ENCODE measurements around the gene SMTNL1.

Gene SMTNL1

DNA sequence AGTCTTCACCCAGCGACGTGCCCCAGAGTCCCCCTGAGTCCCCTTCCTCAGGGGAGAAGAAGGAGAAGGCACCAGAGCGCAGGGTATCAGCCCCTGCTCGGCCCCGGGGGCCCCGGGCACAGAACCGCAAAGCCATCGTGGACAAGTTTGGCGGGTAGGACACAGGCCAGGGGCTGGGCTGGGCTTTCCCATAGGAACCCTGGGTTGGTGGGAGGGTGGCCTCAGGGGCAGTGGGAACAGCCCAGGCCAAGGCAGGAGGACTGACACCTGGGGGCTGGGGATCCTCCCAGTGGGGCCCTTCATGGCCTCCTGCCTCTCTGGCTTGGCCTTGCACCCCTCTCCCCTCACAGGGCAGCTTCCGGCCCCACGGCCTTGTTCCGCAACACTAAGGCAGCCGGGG, 8.5 kb downstream of the SMTNL1 start:
- no peak overlapping the region for H3K4me3 ChIP-seq (replicated peaks; ENCODE audit: low read depth, low read length)
- DNase-seq (ENCODE audit: low read depth): no peak
- TF ChIP-seq, protein P1, sequence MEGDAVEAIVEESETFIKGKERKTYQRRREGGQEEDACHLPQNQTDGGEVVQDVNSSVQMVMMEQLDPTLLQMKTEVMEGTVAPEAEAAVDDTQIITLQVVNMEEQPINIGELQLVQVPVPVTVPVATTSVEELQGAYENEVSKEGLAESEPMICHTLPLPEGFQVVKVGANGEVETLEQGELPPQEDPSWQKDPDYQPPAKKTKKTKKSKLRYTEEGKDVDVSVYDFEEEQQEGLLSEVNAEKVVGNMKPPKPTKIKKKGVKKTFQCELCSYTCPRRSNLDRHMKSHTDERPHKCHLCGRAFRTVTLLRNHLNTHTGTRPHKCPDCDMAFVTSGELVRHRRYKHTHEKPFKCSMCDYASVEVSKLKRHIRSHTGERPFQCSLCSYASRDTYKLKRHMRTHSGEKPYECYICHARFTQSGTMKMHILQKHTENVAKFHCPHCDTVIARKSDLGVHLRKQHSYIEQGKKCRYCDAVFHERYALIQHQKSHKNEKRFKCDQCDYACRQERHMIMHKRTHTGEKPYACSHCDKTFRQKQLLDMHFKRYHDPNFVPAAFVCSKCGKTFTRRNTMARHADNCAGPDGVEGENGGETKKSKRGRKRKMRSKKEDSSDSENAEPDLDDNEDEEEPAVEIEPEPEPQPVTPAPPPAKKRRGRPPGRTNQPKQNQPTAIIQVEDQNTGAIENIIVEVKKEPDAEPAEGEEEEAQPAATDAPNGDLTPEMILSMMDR (IDR thresholded peaks at IDR 0.05; ENCODE audit: low read length, missing control alignments): no peak

DNA sequence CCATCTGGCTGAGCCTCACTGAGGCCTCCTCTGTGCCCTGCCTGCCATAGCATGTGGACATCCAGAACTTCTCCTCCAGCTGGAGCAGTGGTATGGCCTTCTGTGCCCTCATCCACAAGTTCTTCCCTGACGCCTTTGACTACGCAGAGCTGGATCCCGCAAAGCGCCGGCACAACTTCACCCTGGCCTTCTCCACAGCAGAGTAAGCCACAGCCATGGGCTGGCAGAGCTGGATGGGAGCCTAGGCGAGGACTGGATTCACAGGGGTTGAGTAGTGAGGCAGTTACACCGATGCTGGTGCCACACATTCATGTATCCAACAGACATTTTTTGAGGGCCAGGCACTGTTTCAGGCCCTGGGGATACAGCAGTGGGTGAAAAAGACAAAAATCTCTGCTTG, 9.1 kb downstream of the SMTNL1 start:
- TF ChIP-seq, protein P1 (IDR thresholded peaks at IDR 0.05; ENCODE audit: low read length, missing control alignments): no peak
- no peak overlapping the region for H3K4me3 ChIP-seq (replicated peaks; ENCODE audit: low read depth, low read length)
- no peak for DNase-seq (ENCODE audit: low read depth)

DNA sequence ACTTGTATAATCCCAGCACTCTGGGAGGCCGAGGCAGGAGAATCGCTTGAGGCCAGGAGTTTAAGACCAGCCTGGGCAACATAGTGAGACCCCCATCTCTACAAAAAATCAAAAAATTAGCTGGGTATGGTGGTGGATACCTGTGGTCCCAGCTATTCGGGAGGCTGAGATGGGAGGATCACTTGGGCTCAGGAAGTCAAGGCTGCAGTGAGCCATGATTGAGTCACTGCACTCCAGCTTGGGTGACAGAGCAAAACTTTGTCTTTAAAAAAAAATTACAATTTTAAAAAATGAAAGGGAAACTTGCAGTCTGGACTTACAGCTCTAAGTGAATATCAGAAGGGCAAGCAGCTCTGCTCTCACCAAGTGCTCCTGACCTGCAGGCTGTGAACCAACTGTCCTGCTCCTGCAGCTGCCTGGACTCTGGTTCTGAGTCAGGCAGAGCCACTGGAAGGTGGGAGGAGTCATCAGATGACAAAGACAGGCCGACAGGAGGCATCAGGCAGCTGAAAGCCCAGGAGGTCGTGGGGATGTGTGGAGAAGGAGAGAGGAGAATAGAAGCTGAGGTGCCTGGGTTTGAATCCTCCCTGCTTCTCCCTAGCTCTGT, 9.6 kb downstream of the SMTNL1 start:
- TF ChIP-seq, protein P1 (IDR thresholded peaks at IDR 0.05; ENCODE audit: low read length, missing control alignments): peak; percentile 15
- DNase-seq (ENCODE audit: low read depth): peak; percentile 41
- no peak overlapping the region for H3K4me3 ChIP-seq (replicated peaks; ENCODE audit: low read depth, low read length)

DNA sequence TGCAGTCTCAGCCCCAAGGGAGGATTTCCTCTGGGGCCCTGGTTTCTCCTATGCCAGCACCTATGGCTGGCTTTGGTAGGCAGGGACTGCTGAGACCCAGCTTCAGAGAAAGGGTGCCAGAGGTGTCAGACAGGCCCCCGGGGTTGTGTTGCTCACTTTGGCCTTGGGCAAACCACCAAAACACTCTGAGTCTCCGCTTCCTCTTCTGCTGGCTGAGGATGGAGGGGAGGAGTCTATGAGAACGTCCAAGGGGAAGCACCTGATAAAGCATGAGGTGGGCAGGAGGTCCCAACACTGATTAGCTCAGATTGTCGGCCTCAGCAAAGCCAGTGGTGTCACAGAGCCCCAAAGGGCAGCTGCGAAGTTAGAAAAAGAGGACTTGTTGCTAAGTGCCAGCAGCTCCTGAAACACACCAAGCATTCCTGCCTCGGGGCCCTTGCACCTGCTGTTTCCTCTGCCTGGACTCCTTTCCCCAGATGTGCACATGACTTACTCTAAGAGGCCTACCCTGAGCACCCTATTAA, 10.5 kb downstream of the SMTNL1 start:
- TF ChIP-seq, protein P1 (IDR thresholded peaks at IDR 0.05; ENCODE audit: low read length, missing control alignments): no peak
- no peak for DNase-seq (ENCODE audit: low read depth)
- H3K4me3 ChIP-seq (replicated peaks; ENCODE audit: low read depth, low read length): no peak overlapping the region

DNA sequence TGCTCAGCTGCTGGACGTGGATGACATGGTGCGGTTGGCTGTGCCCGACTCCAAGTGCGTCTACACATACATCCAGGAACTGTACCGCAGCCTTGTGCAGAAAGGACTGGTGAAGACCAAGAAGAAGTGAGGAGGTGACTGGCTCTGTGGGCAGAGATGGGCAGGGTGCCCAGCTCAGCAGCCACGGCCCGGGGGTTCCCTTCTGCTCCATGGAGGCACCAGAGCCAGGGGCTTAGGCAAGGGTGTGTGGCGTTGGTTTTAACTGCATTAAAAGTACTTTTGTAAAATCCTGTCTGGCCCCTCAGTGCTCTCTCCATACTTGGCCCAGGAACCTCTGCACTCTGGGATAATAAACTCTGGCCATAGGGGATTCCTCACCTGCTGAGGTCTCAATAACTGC, 12.6 kb downstream of the SMTNL1 start:
- TF ChIP-seq, protein P1 (IDR thresholded peaks at IDR 0.05; ENCODE audit: low read length, missing control alignments): no peak
- no peak for DNase-seq (ENCODE audit: low read depth)
- H3K4me3 ChIP-seq (replicated peaks; ENCODE audit: low read depth, low read length): no peak overlapping the region

DNA sequence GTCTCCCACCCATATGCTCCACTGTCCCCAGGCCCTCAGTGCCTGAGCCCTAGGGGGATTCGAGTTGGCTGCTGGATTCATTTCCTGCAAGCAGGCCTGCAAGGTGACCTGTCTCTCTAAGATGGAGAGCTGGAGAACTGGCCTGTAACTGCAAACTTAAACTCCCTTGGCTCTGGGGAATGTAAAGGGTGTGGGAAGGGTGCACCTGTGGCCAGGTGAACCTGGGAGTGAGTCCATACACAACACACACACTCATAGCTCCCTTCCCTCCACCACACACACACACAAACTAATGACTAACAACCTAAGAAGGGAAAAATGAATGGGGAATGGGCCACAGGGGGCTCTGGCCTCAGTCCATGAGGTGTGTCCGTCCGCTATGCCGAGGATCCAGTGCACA, 14.5 kb downstream of the SMTNL1 start:
- no peak overlapping the region for H3K4me3 ChIP-seq (replicated peaks; ENCODE audit: low read depth, low read length)
- no peak for DNase-seq (ENCODE audit: low read depth)
- TF ChIP-seq, protein P1 (IDR thresholded peaks at IDR 0.05; ENCODE audit: low read length, missing control alignments): no peak

DNA sequence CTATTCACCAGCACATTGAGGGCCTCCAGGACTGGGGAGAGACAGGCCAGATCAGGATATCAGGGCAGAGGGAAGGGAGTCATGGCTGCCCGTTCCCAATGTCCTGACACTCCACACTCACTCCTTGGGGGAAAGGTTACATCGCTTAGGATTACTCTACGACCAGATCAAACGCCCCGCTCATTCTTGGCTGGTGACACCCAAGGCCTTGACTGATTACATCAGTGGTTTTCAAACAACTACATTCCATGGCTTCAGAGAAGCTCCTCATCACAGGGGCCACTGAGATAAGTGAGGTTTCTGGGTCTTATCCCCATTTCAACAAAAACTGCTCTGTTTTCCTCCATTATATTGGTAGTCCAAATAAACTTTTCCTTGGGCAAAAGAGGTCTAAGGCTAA, 15.1 kb downstream of the SMTNL1 start:
- TF ChIP-seq, protein P1 (IDR thresholded peaks at IDR 0.05; ENCODE audit: low read length, missing control alignments): no peak
- no peak overlapping the region for H3K4me3 ChIP-seq (replicated peaks; ENCODE audit: low read depth, low read length)
- no peak for DNase-seq (ENCODE audit: low read depth)
